Measurements from ENCODE around the gene GOLGA3.
"Not testable (repeated sequence)": the region's sequence is repeated elsewhere in the genome, so short reads cannot be mapped to it uniquely, and the experiment has no call there.

GOLGA3 gene

GRCh38 chr12:132842449-132843045 lies 13.9 kb upstream of the GOLGA3 start:
- no peak for DNase-seq (ENCODE audit: low read depth, low spot score)

GRCh38 chr12:132841151-132841550 lies 12.5 kb upstream of the GOLGA3 start:
- DNase-seq (ENCODE audit: low read depth, low spot score), result no peak

DNA sequence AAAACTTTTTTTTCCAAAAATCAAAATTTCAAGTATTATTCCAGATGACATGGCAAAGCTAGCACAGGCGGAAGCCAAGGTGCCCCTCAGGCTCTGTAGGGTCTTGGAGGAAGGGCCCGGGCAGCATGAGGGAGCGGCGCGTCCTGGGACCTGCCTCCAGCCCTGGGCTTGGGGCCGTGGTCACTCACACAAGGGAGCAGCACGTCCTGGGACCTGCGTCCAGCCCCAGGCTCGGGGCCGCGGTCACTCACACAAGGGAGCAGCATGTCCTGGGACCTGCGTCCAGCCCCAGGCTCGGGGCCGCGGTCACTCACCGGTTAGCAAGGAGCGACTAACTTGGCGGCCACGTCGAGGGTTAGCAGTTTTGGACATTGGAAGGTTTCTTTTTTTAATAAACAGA lies 11.9 kb upstream of the GOLGA3 start:
- no peak for DNase-seq (ENCODE audit: low read depth, low spot score)

DNA sequence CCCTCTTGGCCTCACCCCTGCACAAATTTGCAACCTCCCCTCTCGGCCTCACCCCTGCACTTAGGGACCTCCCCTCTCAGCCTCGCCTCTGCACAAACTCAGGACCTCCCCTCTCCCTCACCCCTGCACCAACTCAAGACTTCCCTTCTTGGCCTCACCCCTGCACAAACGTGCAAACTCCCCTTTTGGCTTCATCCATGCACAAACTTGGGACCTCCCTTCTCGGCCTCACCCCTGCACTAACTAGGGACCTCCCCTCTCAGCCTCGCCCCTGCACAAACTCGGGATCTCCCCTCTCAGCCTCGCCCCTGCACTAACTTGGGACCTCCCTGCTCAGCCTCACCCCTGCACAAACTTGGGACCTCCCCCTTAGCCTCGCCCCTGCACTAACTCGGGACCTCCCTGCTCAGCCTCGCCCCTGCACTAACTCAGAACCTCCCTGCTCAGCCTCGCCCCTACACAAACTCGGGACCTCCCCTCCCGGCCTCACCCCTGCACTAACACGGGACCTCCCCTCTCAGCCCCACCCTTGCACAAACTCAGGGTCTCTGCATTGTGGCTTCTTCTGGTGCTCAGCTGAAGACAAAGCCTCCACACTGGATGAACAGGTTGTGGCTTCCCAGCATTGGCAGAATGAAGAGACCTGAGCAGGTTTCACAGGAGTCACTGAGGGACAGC lies 11.0 kb upstream of the GOLGA3 start:
- DNase-seq (ENCODE audit: low read depth, low spot score), result no peak

DNA sequence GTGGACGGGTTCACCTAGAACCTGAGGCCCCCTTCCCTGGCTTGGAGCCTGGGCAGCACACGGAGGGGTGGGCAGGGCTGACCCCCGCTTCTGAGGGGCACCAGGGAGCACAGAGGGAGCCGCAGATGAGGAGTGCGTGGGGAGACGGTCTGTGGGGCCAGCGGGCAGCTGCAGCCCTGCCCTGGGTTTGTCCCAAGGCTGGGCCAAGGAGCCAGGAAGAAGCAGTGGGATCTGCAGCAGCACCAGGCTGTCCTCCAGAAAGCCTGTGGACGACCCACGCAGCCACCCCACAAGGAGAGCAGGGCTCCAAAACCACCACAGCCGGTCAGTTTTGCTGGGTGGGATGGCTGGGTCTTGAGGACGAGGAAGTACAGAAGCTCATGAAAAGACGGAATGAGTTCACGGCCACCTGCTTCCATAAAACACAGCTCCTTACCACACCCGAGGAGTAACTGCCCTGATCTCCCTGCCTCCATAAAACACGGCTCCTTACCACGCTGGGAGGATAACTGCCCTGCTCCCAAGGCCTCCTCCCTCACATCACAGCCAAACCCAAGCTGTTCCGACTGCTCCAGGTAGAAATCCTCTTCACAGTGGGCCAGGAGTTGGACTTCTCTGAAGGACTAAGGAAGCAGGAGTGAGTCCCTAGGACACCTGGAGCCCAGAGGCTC lies 9.9 kb upstream of the GOLGA3 start:
- DNase-seq (ENCODE audit: low read depth, low spot score), result no peak

DNA sequence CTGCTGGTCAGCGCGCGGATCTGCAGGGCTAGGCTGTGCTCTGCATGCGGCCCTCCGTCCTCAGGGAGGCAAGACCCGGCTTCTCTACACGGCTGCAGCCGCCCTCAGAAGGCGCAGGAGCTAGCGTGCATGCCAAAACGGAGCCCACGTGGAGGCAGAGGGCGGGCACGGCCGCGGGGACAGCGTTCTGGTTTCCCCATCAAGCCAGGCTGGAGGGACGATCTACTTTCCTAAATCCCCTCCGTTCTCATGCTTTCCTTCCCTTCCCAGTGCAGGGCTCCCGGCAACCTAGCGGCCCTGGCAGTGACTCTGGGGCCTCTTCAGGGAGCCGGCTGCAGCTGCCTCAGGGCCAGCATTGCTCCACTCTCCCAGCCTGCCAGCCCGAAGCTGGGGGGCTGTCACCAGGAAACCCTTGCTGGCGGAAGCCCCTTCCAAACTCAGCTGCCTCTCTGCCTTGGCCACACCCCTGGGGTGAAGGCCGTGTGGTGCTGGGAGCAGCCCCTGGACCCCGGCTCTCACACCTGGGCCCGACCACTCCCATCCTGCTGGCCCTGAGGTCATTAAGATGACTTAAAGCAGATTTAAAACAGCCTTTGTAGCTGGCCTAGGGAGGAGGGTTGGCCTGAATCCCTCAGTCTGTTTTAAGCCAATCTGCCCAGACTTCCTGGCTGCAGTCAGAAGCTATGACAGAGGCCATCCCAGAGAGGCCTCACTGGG lies 9.2 kb upstream of the GOLGA3 start:
- DNase-seq (ENCODE audit: low read depth, low spot score), result no peak

DNA sequence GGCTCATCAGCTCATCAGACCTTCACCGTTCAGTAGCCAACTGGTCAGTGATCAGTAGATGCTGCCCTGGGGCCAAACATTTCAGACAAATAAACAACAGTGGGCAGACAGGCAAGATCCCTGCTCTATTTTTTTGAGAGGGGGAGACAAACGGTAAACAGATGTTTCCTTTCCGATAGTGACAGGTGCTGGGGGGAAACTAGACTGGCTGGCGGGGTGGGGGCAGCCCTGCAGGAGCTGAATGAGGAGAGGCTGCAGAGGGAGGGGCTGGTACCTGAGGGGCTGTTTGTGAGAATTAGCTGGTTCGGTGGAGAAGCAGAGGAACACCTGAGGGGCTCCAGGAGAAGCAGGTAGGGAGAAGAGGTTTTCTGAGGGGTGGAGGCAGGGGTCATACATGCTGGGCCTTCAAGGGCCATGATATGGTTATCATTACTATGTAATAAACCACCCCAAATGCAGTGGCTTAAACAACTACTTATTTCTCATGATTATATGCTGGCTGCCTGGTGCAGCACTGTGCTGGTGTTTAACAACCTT lies 8.2 kb upstream of the GOLGA3 start:
- DNase-seq (ENCODE audit: low read depth, low spot score), result no peak

- not testable (repeated sequence) for DNase-seq (ENCODE audit: low read depth, low spot score)
Measured at GRCh38 chr12:132836230-132836629, 7.6 kb upstream of the GOLGA3 start.

- no peak for DNase-seq (ENCODE audit: low read depth, low spot score)
Measured at GRCh38 chr12:132835076-132836025, 6.7 kb upstream of the GOLGA3 start.

DNA sequence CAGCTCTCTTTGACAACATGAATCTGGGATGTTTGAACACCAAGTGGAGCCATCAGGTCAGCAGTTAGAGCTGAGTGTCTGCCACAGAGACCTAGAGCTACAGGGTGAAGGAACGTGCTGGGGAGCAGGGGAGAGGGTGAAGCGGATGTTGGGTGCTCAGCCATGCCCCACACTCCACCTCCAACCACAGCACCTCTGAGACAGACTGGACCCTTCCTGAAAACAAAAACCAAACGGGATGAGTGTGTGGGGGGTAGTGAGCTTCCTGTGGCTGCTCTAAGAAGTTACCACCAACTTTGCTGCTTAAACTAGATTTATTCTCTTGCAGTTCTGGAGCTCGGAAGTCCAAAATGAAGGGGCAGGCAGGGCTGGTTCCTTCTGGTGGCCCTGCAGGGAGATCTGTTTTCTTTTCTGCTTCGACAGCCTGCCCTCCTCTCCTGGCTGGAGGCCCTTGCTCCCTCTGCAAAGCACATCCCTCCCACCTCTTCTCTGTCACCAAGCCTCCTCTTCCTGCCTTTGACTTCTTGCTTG lies 5.6 kb upstream of the GOLGA3 start:
- DNase-seq (ENCODE audit: low read depth, low spot score), result no peak

DNA sequence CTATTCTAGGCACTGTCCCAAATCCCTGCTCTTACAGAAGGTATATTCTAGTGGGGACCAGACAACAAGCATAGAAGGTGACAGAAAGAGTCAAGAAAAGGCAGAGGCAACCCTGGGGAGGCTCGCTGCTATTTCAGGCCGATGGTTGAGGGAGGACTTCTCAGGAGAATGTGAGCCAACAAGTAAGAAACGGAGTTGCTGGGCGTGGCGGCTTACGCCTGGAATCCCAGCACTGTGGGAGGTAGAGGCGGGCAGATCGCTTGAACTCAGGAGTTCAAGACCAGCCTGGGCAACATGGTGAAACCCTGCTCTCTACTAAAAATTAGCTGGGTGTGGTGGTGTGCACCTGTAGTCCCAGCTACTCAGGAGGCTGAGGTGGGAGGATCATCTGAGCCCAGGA lies 4.7 kb upstream of the GOLGA3 start:
- DNase-seq (ENCODE audit: low read depth, low spot score), result no peak

- DNase-seq (ENCODE audit: low read depth, low spot score), result no peak
Measured at GRCh38 chr12:132831771-132832170, 3.1 kb upstream of the GOLGA3 start.

DNA sequence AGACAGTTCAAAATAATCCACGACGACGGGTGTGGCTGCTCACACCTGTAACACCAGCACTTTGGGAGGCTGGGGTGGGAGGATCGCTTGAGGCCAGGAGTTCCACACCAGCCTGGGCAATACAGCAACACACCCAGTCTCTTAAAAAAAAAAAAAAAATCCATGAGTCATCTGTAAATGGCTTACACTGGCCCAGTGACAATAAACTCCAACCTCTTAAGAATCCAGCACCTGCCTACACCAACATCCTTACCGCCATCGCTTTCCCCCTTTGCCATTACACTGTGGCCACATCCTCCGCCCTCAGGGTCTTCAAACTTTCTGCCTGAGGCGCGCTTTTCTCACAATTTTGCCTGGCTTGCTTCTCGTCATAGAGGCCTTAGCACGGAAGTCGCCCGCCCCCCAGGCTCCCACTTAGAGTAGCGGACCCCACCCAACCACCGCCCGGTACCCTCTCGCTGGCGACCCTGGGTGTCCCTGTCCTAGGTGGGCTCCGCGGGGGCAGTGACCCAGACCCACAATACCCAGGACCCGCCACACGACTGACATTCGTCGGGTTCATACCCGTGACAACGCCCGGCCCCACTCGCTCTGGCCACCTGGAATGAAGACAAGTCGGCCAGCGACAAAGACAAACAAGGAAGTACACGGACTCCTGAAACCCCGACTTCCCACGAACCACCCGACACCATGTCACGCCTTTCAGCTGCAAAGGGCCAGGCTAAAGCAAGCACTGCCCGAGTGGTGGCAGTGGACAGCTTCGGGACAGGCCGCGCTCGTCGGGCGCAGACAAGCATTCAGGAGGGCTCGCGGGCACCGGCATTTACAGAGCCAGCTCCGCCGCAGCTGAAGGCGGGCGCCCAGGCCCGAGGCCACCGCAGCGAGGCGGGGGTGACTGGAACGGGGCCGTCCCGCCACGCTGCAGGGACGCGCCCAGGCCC lies 636 bp downstream of the GOLGA3 start:
- no peak for DNase-seq (ENCODE audit: low read depth, low spot score)

GRCh38 chr12:132825861-132826260 lies 2.8 kb downstream of the GOLGA3 start:
- no peak for DNase-seq (ENCODE audit: low read depth, low spot score)

GRCh38 chr12:132825089-132825488 lies 3.6 kb downstream of the GOLGA3 start:
- no peak for DNase-seq (ENCODE audit: low read depth, low spot score)

DNA sequence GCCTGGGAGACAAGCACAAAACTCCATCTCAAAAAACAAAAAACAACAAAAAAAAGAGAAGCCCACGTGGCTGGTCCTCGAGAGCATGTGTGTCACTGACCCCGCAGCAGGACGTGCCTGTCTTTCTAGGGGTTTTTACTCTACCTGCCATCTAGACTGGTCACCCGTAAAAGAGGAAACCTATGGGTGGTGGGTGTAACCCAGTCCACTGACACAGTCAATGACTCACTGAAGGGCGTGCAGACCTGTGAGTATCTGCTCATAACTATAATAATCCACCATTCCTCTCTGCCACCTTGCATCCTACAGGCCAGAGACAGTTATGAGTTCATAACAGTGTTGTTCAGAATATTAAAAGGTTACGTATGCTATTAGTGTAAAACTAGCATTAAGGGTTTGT lies 4.6 kb downstream of the GOLGA3 start:
- no peak for DNase-seq (ENCODE audit: low read depth, low spot score)

DNA sequence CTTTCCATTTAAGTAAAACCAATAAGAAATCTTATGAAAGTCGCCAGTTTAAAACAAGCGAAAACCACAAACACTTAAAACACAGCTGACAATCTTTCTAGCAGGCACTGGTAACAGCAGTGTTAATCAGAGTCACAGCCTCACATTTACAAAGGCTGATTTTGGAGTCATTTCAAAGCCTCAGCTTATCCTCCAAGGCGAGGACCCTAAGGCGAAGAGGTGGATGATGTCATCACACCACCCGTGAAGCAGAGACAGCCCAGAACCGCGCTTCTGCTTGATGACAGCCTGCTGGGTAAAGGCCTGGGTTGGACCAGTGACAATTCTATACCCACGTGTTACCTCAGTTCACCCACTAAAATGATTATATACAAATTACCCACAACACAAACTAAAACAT lies 10.1 kb downstream of the GOLGA3 start:
- no peak for DNase-seq (ENCODE audit: low read depth, low spot score)

DNA sequence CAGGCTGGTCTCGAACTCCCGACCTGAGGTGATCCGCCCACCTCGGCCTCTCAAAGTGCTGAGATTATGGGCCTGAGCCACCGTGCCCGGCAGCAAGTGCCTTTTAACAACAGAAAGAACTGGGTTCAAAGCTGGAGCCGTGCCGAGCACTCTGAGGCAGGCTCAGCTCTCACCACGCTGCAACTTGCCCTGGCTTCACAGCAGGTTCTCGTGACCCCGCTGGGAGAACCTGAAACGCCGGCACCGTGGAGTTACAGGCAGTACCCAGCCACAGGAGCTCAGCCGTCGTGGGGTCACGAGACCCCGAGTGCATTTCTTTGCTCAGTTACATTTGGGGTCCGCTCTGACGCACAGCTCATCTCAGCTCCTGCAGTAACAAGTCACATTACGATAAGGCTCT lies 14.4 kb downstream of the GOLGA3 start:
- no peak for DNase-seq (ENCODE audit: low read depth, low spot score)

DNA sequence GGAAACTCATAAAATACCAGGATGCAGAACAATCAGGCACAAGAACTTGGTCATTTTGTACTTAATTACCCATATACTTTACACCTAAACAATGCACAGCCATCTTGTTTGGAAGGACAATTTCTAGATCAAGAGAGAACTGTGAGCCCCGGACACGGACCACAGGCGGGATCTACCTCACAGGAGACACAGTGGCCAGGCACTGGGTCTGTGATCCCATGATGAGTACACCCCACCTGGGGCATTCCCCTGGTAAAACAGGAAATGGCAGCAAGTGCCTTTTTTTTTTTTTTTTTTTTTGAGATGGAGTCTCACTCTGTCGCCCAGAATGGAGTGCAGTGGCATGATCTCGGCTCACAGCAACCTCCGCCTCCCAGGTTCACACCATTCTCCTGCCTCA lies 15.2 kb downstream of the GOLGA3 start:
- no peak for DNase-seq (ENCODE audit: low read depth, low spot score)
